ENCODE measurements around the gene TMEM63A. TPM values are rescaled to one million over a fixed set of nuclear protein-coding genes. Genes with fewer than 3 reads are reported as not detected.
A peak's percentile ranks its signal among the peaks of the same experiment; 100 is the strongest.

TMEM63A gene
- total RNA-seq, 4 donors from 2014 or later = 30.1 to 57.7 (median 41.6) TPM

DNA sequence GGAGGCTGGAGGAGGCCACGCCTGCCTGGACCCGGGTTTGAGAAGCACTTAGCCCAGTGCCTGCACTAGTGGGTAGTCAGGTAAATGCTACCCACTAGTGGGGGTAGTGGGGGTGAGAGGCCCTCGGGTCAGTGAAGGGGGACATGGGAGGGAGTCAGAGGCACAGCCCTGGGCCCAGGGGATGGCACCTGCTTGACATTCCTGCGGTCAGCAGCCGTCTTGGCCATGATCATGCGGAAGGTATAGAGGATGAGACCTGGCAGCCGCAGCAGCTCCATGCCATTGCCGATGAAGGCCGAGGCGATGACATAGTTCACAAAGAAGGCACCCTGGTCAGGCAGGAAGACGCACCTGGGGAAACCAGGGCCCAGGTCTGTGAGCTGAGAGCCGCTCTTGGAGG, 28.7 kb downstream of the TMEM63A start:
- H3K36me3 ChIP-seq = peaks cover 6% of the 10 kb centered on the region in 2 donors
- no peaks in the 10 kb centered on the region for H3K9me3 ChIP-seq
- intact Hi-C loops (cut with DNase I) = no loop called here
- no peak overlapping the region for H3K27ac ChIP-seq
- H3K4me3 ChIP-seq (replicated peaks in 1 of 3) = no peak overlapping the region
- no peak for TF ChIP-seq POLR2A (IDR thresholded peaks at IDR 0.05)
- TF ChIP-seq, protein P1, sequence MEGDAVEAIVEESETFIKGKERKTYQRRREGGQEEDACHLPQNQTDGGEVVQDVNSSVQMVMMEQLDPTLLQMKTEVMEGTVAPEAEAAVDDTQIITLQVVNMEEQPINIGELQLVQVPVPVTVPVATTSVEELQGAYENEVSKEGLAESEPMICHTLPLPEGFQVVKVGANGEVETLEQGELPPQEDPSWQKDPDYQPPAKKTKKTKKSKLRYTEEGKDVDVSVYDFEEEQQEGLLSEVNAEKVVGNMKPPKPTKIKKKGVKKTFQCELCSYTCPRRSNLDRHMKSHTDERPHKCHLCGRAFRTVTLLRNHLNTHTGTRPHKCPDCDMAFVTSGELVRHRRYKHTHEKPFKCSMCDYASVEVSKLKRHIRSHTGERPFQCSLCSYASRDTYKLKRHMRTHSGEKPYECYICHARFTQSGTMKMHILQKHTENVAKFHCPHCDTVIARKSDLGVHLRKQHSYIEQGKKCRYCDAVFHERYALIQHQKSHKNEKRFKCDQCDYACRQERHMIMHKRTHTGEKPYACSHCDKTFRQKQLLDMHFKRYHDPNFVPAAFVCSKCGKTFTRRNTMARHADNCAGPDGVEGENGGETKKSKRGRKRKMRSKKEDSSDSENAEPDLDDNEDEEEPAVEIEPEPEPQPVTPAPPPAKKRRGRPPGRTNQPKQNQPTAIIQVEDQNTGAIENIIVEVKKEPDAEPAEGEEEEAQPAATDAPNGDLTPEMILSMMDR (IDR thresholded peaks at IDR 0.05) = no peak
- no peak for DNase-seq
- H3K4me1 ChIP-seq = no peaks in the 10 kb centered on the region
- no peaks in the 10 kb centered on the region for H3K27me3 ChIP-seq
- 90 to 96% methylated on average over 10 to 12 of the region's 12 CpGs for WGBS, 2 donors

DNA sequence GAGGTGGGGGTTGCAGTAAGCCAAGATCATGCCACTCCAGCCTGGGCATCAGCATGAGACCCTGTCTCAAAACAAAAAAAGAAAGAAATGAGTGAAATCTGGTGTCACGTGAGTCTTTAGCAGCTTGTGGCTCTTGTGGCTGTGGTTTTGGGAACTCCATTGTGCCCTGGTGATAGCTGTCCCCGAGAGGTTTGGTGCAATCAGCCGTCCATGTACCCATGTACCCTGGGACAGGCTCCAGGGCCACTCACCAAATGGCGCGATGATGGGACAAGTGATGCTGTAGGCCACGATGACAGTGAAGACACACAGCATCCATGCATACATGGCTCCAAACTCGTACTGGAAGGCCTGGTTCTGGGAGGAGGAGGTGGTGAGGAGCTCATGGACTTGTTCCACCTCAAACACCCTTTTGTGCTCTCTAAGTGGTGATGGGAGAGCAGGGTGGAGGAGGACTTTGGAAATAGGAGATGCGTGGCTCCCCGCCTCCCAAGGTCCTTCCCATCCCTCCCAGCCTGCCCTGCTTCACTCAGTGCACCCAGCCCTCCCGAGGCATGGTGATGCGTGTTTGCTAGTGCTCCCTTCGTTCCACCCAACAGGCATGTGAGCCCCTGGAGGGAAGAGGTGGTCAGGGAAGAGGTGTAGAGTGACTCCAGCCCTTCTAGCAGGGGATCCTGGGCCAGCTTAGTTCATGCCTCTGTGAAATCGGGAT, 29.6 kb downstream of the TMEM63A start:
- Histone ChIP-seq H3K27ac (no peak overlapping the region), H3K4me3 (replicated peaks in 1 of 3) (no peak overlapping the region), H3K27me3 (no peaks in the 10 kb centered on the region), H3K36me3 (peaks cover 6 to 7% of the 10 kb centered on the region in 2 donors), H3K9me3 (no peaks in the 10 kb centered on the region), H3K4me1 (no peaks in the 10 kb centered on the region)
- no peak for DNase-seq
- TF ChIP-seq, protein P1 (IDR thresholded peaks at IDR 0.05) = no peak
- no peak for TF ChIP-seq POLR2A (IDR thresholded peaks at IDR 0.05)
- WGBS, 2 donors = 94% methylated on average over 13 of the region's 13 CpGs
- intact Hi-C loops (cut with DNase I) = no loop called here

DNA sequence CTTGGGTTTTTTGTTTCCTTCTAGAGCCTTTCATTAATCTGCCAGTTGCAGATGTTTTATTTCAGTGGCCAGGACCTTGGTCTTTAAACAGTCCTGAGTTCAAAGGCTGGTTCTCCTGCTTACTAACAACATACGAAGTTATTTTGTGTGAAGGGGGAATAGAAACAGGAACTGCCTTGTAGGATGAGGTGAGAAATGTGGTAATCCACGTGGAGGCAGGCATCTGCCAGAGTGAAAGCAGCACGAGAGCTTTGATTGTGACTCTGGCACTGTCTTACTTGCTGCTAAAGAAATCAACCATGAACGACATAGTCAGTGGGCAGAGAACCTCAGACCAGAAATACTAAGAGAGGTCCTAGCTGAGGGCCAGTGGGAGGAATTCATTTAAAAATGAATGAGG, 30.4 kb downstream of the TMEM63A start:
- TF ChIP-seq, protein P1 (IDR thresholded peaks at IDR 0.05) = no peak
- no peak for TF ChIP-seq POLR2A (IDR thresholded peaks at IDR 0.05)
- Histone ChIP-seq H3K36me3 (peaks cover 11 to 12% of the 10 kb centered on the region in 2 donors), H3K9me3 (no peaks in the 10 kb centered on the region), H3K27me3 (no peaks in the 10 kb centered on the region), H3K4me3 (replicated peaks in 1 of 3) (no peak overlapping the region), H3K4me1 (no peaks in the 10 kb centered on the region), H3K27ac (no peak overlapping the region)
- DNase-seq = no peak
- intact Hi-C loops (cut with DNase I) = no loop called here
- WGBS, 2 donors = 64 to 82% methylated on average over 4 of the region's 4 CpGs

DNA sequence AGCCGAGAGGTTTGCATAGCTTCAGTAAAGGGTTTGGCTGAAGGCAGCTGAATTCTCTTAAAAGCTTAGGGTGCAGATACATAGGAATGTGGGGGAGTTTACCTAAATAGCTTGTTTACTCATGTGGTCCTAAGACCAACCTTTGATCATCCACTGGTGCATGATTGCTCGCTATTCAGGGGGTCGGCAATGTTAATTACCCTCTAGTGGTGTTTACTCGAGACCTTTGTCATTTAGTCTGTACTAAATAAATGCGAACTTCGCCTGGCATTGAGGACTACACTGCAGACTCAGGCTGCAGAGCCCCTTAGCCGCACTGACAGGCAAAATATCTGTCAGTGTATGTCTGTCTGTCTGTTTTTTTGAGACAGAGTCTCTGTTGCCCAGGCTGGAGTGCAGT, 31.8 kb downstream of the TMEM63A start:
- Histone ChIP-seq H3K9me3 (no peaks in the 10 kb centered on the region), H3K27ac (no peak overlapping the region), H3K36me3 (peaks cover 15 to 25% of the 10 kb centered on the region in 2 donors), H3K27me3 (no peaks in the 10 kb centered on the region), H3K4me1 (no peaks in the 10 kb centered on the region), H3K4me3 (replicated peaks in 1 of 3) (no peak overlapping the region)
- DNase-seq = no peak
- TF ChIP-seq, protein P1 (IDR thresholded peaks at IDR 0.05) = no peak
- TF ChIP-seq POLR2A (IDR thresholded peaks at IDR 0.05) = no peak
- intact Hi-C loops (cut with DNase I) = no loop called here
- WGBS, 2 donors = 95 to 97% methylated on average over 7 of the region's 7 CpGs

DNA sequence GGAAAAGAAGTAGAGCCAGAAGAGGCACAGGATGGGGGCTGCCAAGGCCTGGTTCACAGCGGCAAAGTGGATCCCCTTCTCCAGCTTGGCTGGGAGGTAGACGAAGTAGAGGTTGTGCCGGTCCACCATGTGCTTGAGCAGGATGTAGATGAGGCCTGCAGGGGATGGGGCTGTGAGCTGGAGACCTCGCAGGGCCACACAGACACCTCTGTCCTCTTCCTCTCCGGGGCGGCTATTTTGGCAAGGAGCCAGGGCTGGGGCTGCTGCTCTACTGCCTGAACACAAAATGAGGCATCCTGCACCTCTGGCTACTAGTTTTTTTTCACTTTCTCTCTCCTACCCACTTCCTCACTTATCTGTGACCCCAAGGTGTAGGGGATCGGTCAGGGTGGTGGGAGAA, 32.3 kb downstream of the TMEM63A start:
- peak in 1 of 2 donors; percentile 33 for DNase-seq
- Histone ChIP-seq H3K27ac (no peak overlapping the region), H3K4me3 (replicated peaks in 1 of 3) (no peak overlapping the region), H3K4me1 (no peaks in the 10 kb centered on the region), H3K27me3 (no peaks in the 10 kb centered on the region), H3K36me3 (peaks cover 16 to 29% of the 10 kb centered on the region in 2 donors), H3K9me3 (no peaks in the 10 kb centered on the region)
- TF ChIP-seq, protein P1 (IDR thresholded peaks at IDR 0.05) = no peak
- TF ChIP-seq POLR2A (IDR thresholded peaks at IDR 0.05) = no peak
- 59 to 61% methylated on average over 7 of the region's 7 CpGs for WGBS, 2 donors
- intact Hi-C loops (cut with DNase I) = loop anchor here (10.0 kb wide), 2 partner anchors 75 to 375 kb away; partner anchors contain the start of gene SRP9
